Measurements from ENCODE around the gene PARD3B. TPM values are rescaled to one million over a fixed set of nuclear protein-coding genes. Genes with fewer than 3 reads are reported as not detected.
"Not testable (repeated sequence)": the region's sequence is repeated elsewhere in the genome, so short reads cannot be mapped to it uniquely, and the experiment has no call there.

PARD3B gene
- polyA plus RNA-seq, 3 donors = 36.3 to 41.4 (median 37.7) TPM

DNA sequence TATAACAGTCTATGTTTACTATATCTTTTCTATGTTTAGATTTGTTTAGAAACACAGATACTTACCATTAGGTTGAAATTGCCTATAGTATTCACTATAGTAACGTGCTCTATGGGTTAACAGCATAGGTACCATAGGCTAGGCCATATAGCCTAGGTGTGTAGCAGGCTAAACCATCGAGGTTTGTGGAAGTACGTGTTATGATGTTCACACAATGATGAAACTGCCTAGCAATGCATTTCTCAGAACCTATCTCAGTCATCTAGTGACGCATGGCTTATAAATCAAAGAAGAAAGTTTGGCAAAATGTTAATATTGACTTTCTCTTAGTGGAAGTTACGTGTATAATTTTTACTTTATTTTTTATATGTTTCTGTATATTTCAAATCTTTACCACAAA, 670.8 kb downstream of the PARD3B start:
- DNase-seq (ENCODE audit: low read depth in 3 of 3, low spot score in 2 of 3) = no peak

DNA sequence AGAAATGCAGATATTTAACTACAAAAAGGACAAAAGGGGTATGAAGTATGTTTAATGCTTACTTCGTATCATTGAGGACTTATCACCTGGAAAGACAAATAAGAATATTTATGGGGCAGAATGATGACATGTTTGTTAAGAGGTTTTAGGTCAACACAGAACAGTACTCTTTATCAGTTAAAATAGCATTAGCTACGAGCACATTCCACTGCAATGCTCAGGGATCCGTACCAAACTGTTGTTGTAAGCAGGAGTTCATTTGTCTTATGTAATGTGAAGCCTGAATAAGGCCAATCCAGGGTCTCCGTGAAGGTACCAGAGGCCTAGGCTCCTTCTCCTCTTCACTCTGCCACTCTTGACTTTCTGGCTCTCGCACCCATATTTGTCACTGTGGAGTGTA, 671.3 kb downstream of the PARD3B start:
- no peak for DNase-seq (ENCODE audit: low read depth in 3 of 3, low spot score in 2 of 3)

DNA sequence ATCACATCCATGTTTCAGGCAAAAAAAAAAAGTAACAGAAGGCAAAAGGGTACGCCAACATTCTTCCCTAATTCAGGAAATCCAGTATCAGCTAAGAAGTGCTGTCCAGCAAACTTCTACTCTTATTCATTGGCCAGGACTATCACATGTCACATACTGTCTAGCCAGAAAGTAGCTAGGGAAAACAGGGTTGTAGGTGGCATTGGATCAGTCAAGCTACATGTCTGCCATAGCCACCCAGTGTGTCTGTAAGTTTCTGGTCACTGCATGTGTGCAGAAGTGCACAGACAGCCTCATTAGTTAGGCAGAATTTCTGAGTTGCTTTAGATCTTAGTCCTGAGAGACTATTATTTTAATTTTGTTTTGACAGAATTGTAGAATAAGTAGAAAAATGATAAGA, 671.7 kb downstream of the PARD3B start:
- no peak for DNase-seq (ENCODE audit: low read depth in 3 of 3, low spot score in 2 of 3)

DNA sequence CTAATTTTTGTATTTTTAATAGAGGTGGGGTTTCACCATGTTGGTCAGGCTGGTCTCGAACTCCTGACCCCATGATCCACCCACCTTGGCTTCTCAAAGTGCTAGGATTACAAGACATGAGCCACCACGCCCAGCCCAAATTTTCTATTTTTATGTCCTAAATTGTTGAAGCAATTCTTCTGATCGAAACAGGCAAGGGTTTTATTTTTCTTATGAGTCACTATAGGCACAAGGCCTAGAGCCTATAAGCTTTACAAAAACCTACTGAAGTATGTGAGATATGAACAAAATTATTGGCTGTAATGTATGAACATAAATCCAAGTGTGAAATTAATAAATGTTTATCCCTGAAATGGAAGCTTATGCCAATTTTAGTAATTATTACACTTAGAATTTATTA, 672.8 kb downstream of the PARD3B start:
- no peak for DNase-seq (ENCODE audit: low read depth in 3 of 3, low spot score in 2 of 3)

DNA sequence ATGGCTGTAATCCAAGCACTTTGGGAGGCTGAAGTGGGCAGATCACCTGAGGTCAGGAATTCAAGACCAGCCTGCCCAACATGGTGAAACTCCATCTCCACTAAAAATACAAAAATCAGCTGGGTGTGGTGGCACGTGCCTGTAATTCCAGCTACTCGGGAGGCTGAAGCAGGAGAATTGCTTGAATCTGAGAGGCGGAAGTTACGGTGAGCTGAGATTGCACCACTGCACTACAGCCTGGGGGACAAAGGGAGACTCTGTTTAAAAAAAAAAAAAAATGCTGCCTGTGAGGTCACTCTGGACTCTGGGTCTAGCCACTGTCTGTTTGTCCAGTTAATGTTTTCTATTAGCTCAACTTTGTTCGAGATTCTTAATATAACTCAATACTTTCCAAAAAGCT, 673.5 kb downstream of the PARD3B start:
- not testable (repeated sequence) for DNase-seq (ENCODE audit: low read depth in 3 of 3, low spot score in 2 of 3)

DNA sequence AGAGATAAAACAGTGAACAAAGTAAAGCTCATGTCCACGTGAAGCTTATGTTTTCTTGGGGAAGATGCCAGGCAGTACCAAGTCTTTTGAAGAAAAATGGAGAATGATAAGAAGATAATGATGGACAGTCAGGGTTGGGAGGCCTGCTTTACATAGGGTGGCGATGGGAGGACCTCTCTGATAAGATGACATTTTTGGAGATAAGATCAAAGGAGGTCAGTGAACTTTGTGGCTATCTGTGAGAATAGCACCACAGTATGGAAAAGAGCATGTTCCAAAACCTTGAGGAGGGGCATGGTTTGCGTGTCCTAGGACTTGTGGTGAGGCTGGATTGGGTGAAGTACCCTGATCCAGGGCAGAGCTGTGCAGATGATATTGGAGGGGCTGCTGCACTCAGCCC, 675.3 kb downstream of the PARD3B start:
- DNase-seq (ENCODE audit: low read depth in 3 of 3, low spot score in 2 of 3) = no peak

DNA sequence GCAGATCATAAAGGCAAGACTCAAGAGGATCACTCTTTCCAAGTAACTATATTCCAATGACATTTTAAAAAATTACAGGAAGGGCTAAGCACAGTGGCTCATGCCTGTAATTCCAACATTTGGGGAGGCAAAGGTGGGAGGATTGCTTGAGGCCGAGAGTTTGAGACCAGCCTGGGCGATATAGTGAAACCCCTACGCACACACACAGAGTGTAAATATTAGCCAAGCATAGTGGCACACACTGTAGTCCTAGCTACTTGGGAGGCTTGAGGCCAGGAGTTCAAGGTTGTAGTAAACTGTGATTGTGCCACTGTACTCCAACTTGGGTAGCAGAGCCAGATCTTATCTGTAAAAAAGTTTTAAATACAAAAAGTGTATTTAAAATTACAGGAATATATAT, 686.8 kb downstream of the PARD3B start:
- no peak for DNase-seq (ENCODE audit: low read depth in 3 of 3, low spot score in 2 of 3)

DNA sequence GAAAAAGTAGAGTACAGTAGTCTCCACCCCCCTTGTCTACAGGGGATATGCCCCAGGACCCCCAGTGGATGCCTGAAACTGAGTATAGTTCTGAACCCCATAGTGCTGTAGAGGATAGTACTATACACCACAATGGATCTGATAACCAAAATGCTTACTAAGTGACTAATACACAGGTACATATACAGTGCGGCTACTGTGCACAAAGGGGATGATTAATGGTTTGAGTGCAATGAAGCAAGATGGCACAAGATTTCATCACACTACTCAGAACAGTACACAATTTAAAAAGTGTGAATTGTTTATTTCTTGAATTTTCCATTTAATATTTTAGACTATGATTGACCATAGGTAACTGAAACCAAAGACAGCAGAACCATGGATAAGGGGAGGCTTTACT, 690.2 kb downstream of the PARD3B start:
- no peak for DNase-seq (ENCODE audit: low read depth in 3 of 3, low spot score in 2 of 3)

DNA sequence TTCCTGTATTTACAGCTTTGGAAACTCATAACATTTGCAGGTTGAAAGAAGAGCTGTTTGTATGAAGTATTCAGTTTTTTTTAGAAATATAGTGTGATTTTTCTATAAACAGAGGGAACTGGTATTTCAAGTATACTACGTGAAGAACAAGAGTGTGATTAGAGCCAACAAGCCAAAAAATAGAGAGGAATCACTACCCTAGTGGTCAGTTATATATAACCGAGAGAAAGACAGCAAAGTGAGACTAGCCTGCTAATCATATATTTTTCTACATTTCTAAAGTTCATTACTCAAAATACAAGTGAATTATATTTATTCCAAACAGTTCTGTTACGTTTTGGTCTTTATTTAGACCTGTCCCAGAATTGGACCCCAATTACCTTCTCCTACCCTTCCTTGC, 692.2 kb downstream of the PARD3B start:
- no peak for DNase-seq (ENCODE audit: low read depth in 3 of 3, low spot score in 2 of 3)

DNA sequence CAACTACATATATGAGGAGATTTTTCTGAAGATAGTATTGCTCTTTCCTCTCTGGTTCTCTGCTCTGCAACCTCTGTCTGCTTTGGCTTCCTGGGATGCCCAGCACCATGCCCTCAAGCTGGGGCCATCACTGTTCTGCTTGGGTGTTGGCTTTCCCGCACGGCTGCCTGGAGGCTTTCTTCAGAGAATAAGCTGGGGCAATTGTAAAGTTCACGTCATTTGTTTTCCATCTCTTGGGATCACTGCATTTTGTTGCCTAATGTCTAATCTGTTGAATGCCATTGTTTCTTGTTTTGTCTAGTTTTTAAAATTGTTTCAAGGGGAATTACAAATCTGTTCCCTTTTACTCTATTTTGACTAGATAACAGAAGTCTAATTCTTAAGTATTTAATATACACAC, 699.7 kb downstream of the PARD3B start:
- no peak for DNase-seq (ENCODE audit: low read depth in 3 of 3, low spot score in 2 of 3)

DNA sequence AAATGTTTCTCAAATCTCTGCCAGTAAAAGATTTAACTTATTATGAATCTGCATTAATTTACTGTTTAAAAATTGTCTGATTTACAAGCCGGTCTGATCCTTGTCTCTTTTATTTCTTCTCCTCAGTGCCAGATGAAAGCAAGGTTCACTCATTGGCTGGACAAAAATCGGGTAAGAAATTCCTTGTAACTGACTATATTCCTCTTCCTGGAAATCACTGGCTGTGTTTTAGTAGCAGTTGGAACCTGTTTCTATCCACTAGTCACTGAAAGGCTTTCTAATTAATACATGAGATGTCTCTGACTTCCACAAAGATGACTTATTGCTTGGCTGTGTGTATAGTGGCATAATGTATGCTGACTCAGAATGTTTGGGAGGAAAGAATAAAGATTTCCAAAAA, 700.4 kb downstream of the PARD3B start:
- peak in 1 of 3 donors; percentile 6 for DNase-seq (ENCODE audit: low read depth in 3 of 3, low spot score in 2 of 3)

DNA sequence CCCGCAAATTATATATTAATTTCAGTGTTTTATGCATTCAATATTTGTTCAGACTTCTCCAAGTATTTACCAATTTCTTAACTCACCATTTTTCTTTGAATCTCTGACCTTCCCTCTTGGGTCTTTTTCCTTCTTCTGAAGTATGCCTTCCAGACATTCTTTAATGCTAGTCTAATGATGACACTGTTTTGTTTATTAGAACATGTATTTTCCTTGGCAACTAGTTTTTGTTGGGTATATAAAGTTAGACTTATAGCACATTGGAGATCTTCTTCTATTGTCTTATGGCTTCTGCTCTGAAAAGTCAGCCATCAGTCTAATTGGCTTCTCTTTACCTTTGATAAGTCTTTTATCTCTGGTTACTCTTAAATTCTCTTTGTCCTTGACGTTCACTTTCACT, 713.8 kb downstream of the PARD3B start:
- DNase-seq (ENCODE audit: low read depth in 3 of 3, low spot score in 2 of 3) = no peak

DNA sequence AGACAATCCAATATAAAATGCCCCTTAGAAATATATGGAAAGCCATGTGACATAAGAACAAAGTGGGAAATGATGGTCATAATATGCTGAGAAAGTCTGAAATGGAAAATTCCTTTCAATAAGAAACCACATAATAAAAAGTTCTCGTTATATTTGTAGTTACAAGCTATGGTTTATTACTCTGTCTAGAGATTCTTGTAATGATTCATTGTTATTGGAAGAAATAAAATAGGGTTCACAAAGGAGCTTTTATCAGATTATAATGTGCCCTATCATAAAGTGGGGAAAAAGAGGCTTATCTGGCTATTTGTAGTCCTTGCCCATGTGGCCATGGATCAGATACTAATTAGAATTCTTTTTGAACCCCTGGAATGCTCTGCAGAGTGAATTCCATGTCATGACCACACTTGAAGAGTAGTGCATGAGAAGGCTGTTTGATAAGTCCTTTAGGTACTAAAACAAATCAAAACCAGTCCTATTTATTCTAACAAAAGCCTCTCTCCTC, 716.3 kb downstream of the PARD3B start:
- no peak for DNase-seq (ENCODE audit: low read depth in 3 of 3, low spot score in 2 of 3)

DNA sequence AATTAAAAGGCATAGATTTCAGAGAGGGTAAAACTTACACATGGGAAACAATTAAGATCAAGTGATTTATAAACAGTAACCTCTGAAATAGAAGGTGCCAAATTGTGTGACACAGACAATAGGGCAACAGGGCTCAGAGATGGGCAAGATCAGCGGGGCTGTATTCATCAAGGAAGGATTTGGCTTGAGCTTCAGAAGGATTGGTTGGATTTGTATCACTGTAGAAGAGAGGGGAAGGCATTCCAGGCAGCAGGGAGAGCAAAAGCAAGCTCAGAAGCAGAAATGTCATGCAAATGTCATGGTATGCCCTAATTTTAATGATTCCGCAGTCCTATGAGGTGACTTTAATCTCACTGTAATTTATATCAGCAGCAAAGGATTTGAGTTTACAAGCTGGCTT, 722.0 kb downstream of the PARD3B start:
- no peak for DNase-seq (ENCODE audit: low read depth in 3 of 3, low spot score in 2 of 3)

DNA sequence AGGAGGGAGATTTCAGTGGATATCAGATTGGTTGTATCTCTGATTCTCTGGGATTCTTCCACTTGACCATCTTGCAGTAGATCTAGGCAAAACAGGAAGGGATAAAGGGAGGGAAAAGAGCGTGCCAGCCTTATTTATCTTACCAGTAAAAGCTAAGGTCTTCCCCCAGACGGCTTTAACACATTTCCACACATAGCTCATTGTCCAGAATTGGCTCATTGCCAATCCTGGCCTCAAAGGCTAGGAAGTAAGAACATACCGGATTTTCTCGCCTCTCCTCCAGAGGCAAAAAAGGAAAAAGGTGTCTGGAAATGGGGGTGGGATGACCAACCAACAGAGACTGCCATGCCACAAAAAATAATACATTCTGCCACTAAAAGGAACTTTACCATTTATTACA, 725.4 kb downstream of the PARD3B start:
- DNase-seq (ENCODE audit: low read depth in 3 of 3, low spot score in 2 of 3) = no peak

DNA sequence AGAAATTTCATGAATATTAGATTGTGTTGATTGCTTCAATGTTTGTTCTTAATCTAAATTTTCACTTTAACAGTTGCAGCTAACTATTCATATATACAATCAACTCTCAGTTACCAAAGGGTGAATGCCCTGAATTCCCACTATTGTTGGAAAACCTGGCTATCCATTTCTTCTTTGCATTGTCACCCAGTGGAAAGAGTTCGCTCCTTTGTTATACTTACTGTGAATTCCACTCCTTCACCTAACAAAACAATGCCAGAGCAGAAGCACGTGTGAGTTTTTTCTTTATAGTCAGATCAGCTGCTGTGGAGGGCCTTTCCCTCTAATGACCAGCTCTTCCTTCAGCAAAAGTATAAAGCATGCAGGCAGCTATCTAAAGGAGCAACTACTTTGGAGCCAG, 727.9 kb downstream of the PARD3B start:
- DNase-seq (ENCODE audit: low read depth in 3 of 3, low spot score in 2 of 3) = no peak

DNA sequence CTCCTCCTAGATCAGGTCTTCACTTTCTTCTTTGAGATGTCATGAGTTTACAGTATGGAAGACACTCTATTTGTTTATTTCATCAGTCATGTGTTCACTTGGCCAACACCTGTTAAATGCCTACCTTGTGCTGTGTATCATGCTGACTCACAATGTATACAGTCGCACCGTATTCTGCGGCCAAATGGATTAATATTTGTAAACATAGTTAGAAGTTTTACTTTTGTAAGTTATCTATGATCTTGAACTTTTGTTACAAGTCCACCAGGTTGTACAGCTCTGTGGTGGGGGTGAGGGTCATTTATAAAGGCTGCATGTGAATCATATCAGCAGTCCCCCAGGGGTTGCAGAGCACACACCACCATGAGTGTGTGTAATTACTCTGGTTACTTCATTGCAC, 728.4 kb downstream of the PARD3B start:
- no peak for DNase-seq (ENCODE audit: low read depth in 3 of 3, low spot score in 2 of 3)

DNA sequence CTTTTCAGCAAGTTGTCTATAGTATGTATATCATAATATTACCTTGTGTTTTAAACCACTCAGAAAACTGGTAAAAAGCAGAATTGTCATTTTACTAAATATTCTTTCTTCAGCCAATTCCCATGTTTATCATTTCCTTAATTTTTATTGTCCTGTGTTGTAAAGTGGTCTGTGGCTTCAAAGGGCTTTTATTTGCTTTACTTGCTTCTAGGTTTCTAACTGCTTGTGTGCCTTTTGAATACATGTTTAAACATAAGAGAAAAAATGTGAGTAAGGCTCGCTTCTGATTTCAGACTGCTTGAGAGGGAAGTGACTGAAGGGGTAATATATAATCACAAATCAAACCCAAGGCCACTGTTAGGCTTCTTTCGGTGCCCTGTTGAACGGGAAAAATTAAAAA, 729.5 kb downstream of the PARD3B start:
- no peak for DNase-seq (ENCODE audit: low read depth in 3 of 3, low spot score in 2 of 3)

DNA sequence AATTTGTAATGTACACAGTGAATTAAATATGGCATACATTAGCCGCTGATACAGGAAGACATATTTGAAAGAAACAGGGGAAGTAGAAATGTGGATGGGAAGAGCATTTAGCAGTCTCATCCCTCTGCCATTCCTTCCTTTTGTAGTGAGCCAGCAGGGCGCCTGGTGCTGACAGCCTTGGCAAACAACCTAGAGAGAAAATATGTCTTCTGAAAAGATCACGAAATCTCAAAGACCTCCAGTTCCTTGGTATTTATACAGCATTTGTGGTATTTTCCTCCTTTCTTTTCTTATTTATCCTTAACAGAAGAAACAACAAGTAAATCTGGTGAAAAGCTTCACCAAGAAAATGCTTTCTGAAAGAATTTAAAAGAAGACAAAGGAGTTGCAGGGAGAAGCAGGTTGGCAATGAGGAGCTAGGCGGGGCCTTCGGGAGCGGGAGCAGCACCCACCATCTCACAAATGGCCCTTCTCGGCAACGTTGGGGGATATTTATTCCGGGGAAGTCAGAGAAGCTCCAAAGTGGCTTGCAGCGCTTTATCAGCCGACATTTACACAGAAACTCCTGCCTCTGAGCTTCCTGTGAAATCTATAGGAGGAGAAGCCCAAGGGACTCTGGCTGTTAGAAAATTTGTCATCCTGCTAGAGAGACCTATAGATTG, 731.0 kb downstream of the PARD3B start:
- no peak for DNase-seq (ENCODE audit: low read depth in 3 of 3, low spot score in 2 of 3)

DNA sequence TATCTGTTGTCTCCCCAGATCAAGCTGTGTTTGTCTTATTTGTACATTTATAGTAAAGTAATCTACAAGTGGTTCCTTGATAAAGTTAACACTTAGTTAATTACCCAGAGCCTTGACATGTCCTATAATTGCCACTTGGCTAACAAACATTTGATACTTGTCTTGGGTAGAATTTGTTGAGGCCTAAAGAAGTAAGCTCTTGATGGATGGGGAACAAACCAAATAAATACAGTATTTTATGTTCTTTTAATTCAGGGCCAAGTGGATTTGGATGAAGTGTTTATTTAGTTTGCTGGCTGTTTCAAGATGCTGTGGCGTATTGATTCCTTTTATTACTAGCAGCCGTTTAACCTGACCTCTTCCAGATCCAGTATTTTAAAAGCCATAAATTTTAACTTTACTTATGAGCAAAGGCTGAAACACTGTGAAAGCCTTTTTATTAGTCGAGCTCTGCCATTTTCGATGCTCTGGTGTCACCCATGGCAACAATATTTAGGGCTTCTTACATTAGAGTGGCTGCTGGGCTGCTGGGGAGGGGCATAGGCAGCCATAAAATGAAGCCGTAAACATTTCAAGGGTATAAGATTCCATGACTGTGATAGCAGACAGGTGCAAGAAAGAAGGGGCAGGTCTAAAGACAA, 735.4 kb downstream of the PARD3B start:
- DNase-seq (ENCODE audit: low read depth in 3 of 3, low spot score in 2 of 3) = peak in 2 of 3 donors; percentile 16 to 29

DNA sequence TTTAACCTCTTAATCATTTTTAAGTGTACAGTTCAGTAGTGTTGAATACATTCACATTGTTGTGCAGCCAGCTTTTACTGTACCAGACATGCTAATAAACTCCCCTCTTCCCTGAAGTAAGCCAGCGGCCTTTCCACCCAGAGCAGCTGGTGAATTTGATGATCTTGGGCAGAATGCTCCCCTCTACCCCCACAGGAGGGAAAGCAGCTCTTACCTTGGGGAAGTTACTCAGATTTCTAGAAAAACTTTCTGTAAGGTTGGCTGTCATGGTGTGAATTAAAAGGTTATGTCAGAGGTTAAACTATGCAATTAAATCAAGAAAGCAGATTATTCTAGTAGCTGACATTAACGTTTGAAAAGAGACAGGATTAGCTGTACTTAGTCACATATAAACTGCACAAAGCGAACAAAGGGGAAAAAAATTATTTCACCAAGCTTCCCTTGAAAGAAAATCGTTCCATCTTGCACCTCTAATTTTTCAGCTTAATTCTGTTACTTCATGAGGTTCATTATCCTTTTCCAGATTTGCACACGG, 738.5 kb downstream of the PARD3B start:
- peak in 2 of 3 donors; percentile 27 to 29 for DNase-seq (ENCODE audit: low read depth in 3 of 3, low spot score in 2 of 3)

DNA sequence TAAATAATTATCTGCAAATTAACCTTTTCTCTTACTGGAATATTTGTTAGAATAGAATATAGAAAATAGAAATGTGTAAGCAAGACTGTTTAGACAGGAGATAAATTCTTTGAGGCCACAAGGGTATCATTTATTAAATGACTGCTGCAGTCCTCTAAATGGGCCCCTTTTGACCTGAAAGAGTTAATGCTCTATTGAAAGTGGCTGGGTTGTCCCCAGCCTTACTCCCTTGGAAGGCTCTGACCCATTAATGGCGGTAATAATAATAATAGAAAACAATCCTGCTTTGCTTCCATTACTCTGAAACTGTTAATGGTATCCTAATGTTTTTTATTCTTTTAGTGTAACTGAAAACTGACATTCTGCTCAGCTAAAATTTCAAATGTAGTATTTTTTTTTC, 739.1 kb downstream of the PARD3B start:
- no peak for DNase-seq (ENCODE audit: low read depth in 3 of 3, low spot score in 2 of 3)
